ENCODE measurements around the gene SLC43A1. TPM values are rescaled to one million over a fixed set of nuclear protein-coding genes. Genes with fewer than 3 reads are reported as not detected.

Gene SLC43A1
- total RNA-seq, 1 donor from 2014 or later = 48.5 TPM

DNA sequence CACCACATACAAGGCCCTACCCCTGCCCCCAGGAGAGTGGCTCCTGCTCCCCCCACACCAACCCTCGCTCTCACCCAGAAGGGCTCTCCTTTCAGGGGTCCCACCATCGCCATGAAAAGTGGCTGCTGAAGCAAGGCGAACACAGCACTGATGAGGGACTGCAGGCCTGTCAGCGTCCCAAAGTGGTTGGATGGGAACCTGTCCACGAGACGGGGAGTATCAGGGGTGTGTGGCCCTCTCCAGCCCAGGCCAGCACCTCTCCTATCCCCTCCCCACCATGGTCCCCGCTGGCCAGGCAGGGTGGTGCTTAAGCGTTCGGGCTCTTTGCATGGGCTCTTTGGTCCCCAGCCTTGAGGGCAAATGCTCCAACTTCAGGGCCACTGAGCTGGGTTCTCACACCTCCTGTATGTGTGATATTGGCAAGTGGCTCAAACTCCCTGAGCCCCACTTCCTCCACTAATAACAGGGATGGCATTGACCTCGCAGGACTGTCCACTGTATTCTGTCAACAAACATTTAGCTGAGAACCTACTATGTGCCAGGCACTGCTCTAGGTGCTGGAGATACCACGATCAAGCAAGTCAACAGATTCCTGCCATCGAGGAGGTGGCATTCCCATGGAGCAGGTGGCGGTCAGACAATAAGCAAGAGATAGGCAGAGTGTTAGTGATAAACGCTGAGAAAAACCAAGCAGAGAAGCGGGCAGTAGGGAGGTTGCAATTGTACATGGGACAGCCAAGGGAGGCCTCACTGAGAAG, 28.3 kb downstream of the SLC43A1 start:
- H3K36me3 Mint-ChIP-seq (ENCODE audit: insufficient read depth) = peaks cover 20% of the 10 kb centered on the region
- TF ChIP-seq, protein P1, sequence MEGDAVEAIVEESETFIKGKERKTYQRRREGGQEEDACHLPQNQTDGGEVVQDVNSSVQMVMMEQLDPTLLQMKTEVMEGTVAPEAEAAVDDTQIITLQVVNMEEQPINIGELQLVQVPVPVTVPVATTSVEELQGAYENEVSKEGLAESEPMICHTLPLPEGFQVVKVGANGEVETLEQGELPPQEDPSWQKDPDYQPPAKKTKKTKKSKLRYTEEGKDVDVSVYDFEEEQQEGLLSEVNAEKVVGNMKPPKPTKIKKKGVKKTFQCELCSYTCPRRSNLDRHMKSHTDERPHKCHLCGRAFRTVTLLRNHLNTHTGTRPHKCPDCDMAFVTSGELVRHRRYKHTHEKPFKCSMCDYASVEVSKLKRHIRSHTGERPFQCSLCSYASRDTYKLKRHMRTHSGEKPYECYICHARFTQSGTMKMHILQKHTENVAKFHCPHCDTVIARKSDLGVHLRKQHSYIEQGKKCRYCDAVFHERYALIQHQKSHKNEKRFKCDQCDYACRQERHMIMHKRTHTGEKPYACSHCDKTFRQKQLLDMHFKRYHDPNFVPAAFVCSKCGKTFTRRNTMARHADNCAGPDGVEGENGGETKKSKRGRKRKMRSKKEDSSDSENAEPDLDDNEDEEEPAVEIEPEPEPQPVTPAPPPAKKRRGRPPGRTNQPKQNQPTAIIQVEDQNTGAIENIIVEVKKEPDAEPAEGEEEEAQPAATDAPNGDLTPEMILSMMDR (IDR thresholded peaks at IDR 0.05; ENCODE audit: unreplicated experiment) = no peak
- H3K27me3 Mint-ChIP-seq = peaks cover 7% of the 10 kb centered on the region
- H3K4me1 Mint-ChIP-seq (ENCODE audit: low read depth) = peaks cover 4% of the 10 kb centered on the region
- DNase-seq (ENCODE audit: low spot score, unreplicated experiment) = no peak
- H3K9me3 Mint-ChIP-seq (ENCODE audit: low read depth) = no peaks in the 10 kb centered on the region
- no peak overlapping the region for H3K4me3 Mint-ChIP-seq (ENCODE audit: low read depth)
- no peak overlapping the region for H3K27ac Mint-ChIP-seq

DNA sequence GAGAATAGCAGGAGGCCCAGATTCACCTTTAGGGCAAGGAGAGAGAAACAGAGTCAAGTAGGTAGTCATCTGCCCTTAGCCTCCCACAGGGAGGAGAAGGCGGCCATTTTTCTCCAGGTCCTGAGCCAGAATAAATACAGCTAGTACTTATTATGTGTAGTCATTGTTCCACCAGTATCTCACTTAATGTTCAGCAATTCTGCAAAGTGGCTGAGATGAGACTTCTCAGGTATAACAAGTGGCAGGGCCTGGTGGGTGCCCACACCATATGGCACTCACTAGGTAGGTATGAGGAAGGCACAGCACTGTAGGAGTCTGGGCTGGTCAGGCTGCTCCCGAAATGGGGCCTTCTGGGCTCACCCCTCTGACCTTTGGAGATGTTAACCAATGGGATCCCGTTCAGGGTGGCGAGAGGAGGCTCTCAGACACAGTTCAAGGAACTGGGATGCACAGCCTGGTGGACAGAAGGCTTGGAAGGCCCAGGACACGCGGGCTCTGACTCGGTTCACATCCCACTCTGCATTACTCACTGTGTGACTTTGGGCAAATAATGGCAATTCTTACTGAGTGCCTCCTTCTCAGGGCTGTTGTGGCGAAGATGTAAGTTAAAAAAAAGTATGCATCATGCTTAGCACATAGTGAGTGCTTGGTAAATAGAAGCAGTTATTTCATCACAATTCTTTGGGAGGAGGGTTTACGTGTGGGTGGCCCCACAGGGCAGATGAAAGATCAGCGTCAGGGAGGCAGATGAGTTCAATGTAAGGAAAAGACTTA, 30.1 kb downstream of the SLC43A1 start:
- Mint-ChIP-seq H3K27ac (no peak overlapping the region), H3K4me3 (ENCODE audit: low read depth) (no peak overlapping the region), H3K9me3 (ENCODE audit: low read depth) (no peaks in the 10 kb centered on the region), H3K27me3 (peaks cover 24% of the 10 kb centered on the region), H3K36me3 (ENCODE audit: insufficient read depth) (peaks cover 18% of the 10 kb centered on the region), H3K4me1 (ENCODE audit: low read depth) (peaks cover 5% of the 10 kb centered on the region)
- DNase-seq (ENCODE audit: low spot score, unreplicated experiment) = no peak
- TF ChIP-seq, protein P1 (IDR thresholded peaks at IDR 0.05; ENCODE audit: unreplicated experiment) = no peak

DNA sequence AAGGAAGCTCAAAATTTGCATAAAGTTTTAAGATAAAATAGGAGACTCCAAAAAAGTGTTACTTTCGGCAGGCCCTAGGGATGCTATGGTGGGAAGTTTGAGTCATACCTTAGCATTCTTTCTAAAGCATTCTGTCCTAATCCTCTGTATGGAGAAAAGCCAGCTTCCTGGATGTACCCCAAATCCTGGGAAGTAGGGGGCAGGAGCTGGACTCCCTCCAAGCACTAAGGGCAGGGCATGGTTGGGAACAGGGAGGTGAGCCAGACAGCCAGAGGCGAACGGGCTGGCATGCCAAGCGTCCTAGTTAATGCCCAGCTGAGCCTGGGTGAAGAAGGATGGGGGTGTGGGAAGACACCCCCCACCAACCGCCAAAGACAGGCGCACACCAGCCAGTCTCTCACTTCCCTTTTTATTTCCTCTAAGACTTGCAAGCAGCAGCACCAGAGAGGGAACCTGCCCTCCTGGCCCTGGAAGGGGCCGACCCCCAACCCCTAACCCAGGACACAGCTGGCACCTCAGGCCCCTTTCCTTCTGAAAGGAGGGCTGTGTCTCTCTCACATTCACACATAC, 31.3 kb downstream of the SLC43A1 start:
- H3K27ac Mint-ChIP-seq = no peak overlapping the region
- H3K27me3 Mint-ChIP-seq = peaks cover 33% of the 10 kb centered on the region
- TF ChIP-seq, protein P1 (IDR thresholded peaks at IDR 0.05; ENCODE audit: unreplicated experiment) = no peak
- H3K9me3 Mint-ChIP-seq (ENCODE audit: low read depth) = no peaks in the 10 kb centered on the region
- peaks cover 7% of the 10 kb centered on the region for H3K4me1 Mint-ChIP-seq (ENCODE audit: low read depth)
- DNase-seq (ENCODE audit: low spot score, unreplicated experiment) = no peak
- H3K4me3 Mint-ChIP-seq (ENCODE audit: low read depth) = no peak overlapping the region
- H3K36me3 Mint-ChIP-seq (ENCODE audit: insufficient read depth) = peaks cover 18% of the 10 kb centered on the region

DNA sequence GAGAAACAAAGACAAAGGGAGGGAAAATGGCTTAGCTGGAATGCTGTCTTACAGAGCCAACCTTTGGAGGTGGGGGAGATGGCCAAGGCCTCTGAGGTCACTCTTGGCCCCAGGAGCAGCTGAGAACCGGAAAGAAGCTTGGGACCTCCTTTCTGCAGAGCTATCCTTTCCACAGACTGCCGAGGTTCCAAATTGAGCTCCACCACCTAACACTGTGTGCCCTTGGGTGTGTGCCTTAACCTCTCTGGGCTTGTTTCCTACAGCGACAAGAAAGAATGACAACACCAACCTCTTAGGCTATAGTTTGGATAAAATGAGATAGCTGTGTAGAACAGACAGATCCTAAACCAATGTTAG, 32.0 kb downstream of the SLC43A1 start:
- no peak for DNase-seq (ENCODE audit: low spot score, unreplicated experiment)
- H3K27me3 Mint-ChIP-seq = peaks cover 34% of the 10 kb centered on the region
- TF ChIP-seq, protein P1 (IDR thresholded peaks at IDR 0.05; ENCODE audit: unreplicated experiment) = no peak
- no peaks in the 10 kb centered on the region for H3K9me3 Mint-ChIP-seq (ENCODE audit: low read depth)
- H3K36me3 Mint-ChIP-seq (ENCODE audit: insufficient read depth) = peaks cover 14% of the 10 kb centered on the region
- no peak overlapping the region for H3K27ac Mint-ChIP-seq
- peaks cover 7% of the 10 kb centered on the region for H3K4me1 Mint-ChIP-seq (ENCODE audit: low read depth)
- H3K4me3 Mint-ChIP-seq (ENCODE audit: low read depth) = peak overlapping the region; percentile 60

DNA sequence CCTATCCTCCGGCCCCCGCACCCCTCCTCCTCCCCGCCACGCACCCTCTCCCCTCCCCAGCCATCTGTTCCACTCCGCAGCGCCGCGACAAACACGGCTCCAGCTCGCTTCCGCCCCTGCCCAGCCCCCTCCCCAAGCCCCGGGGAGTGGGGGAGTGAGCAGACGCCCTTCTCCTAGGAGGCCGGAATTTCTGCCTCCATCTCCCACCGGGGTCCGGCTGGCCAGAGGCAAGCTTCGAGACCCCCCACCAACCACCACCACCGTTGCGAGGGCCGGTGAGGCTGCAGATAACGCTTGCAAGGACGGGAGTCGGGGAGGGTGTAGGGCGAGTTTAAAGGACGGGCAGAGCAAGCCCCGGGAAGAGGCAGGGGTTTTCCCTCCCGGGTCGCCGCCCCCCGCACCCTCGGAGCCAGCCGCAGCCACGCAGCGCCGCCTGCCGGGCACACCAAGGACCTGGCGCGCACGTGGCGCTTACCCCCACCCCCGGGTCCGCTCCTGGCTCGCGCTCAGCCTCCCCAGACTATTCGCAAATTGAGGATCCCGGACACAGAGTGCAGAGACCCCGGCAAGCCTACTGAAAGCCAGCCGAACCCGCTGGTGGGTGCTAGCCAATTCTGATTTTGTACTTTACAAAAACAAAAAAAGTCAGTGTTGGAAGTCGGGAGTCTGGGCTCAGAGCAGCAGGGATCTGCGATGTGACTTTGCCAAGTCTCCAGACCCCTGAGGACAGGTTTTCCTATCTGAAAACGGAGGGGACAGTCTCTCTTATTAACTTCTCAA, 32.5 kb downstream of the SLC43A1 start:
- H3K36me3 Mint-ChIP-seq (ENCODE audit: insufficient read depth) = peaks cover 10% of the 10 kb centered on the region
- H3K4me1 Mint-ChIP-seq (ENCODE audit: low read depth) = peaks cover 7% of the 10 kb centered on the region
- H3K4me3 Mint-ChIP-seq (ENCODE audit: low read depth) = peak overlapping the region; percentile 71
- H3K27ac Mint-ChIP-seq = no peak overlapping the region
- no peaks in the 10 kb centered on the region for H3K9me3 Mint-ChIP-seq (ENCODE audit: low read depth)
- peak; percentile 66 for DNase-seq (ENCODE audit: low spot score, unreplicated experiment)
- TF ChIP-seq, protein P1 (IDR thresholded peaks at IDR 0.05; ENCODE audit: unreplicated experiment) = peak; percentile 84
- peaks cover 38% of the 10 kb centered on the region for H3K27me3 Mint-ChIP-seq

Data from progenitor cell of endocrine pancreas (in vitro differentiated cells).